HCT116 (cell line): ENCODE measurements around the gene SDC1.

ENCODE experiments used
- ATF3 ChIP-seq: IDR thresholded peaks from 2 replicates; pipeline ENCODE4 v1.6.1; 2012
- CTCF ChIP-seq, 3 experiments: fragments of 200-600 bp in 1 of 3; sonication (generic) in 1 of 3; IDR thresholded peaks in 2 of 3; conservative IDR thresholded peaks in 1 of 3; 2 replicates each; pipeline ENCODE4 v1.5.1; 2012 to 2017; ENCODE audit warnings: low read depth in 2 of 3, low read length in 2 of 3, antibody characterized with exemption in 1 of 3, borderline replicate concordance in 1 of 3, control low read depth in 1 of 3, mild to moderate bottlenecking in 1 of 3, mixed read lengths in 1 of 3, mixed run types in 1 of 3, moderate library complexity in 1 of 3; ENCODE audit not compliant: insufficient read depth in 1 of 3
- EGR1 ChIP-seq: IDR thresholded peaks from 2 replicates; pipeline ENCODE4 v1.6.1; 2012; ENCODE audit warnings: low read depth
- POLR2A ChIP-seq: IDR thresholded peaks from 2 replicates; pipeline ENCODE4 v1.7.0; 2011; ENCODE audit warnings: borderline replicate concordance; ENCODE audit not compliant: insufficient read depth, insufficient read length; ENCODE audit errors: extremely low read depth
- POLR2AphosphoS5 ChIP-seq: IDR thresholded peaks from 2 replicates; pipeline ENCODE4 v1.6.1; 2011; ENCODE audit warnings: mild to moderate bottlenecking, low read depth, low read length, moderate library complexity
- SRF ChIP-seq: IDR thresholded peaks from 2 replicates; pipeline ENCODE4 v1.6.1; 2012; ENCODE audit warnings: low read depth
- YY1 ChIP-seq: IDR thresholded peaks from 2 replicates; pipeline ENCODE4 v1.6.1; 2011; ENCODE audit warnings: low read length, low read depth, moderate library complexity, mild to moderate bottlenecking; ENCODE audit not compliant: insufficient replicate concordance; ENCODE audit errors: extremely low read depth
- TF ChIP-seq, protein P1 (sequence below): IDR thresholded peaks from 2 replicates; pipeline ENCODE4 v1.6.1; 2012

- TF ChIP-seq, protein P1, sequence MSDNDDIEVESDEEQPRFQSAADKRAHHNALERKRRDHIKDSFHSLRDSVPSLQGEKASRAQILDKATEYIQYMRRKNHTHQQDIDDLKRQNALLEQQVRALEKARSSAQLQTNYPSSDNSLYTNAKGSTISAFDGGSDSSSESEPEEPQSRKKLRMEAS = no peak
- TF ChIP-seq ATF3 (no peak), CTCF (IDR thresholded peaks at IDR 0.05 in 2 of 3, conservative IDR thresholded peaks at IDR 0.05 in 1 of 3; ENCODE audit: borderline replicate concordance in 1 of 3, insufficient read depth in 1 of 3, low read depth in 2 of 3, low read length in 2 of 3) (no peak), SRF (no peak), YY1 (no peak), POLR2AphosphoS5 (no peak), POLR2A (no peak), EGR1 (no peak)
Observed at GRCh38 chr2:20169796-20170703, 54.9 kb downstream of the SDC1 start.
